NCI-H345 treated with DMSO at 0.1 percent for 48 hours (cell line): ENCODE results near the gene PEX14.
"Not testable (repeated sequence)": the region's sequence is repeated elsewhere in the genome, so short reads cannot be mapped to it uniquely, and the experiment has no call there.

Source experiments
- DNase-seq: peaks from one replicate; lab custom pipeline; 2025; ENCODE audit not compliant: unreplicated experiment; lab: John Stamatoyannopoulos, UW

PEX14 gene

GRCh38 chr1:10494418-10494753, 19.6 kb downstream of the PEX14 start:
- DNase-seq: no peak

- peak; percentile 37 for DNase-seq
These were observed 20.2 kb downstream of the PEX14 start for GRCh38 chr1:10494754-10495474.

GRCh38 chr1:10495475-10495817, 20.7 kb downstream of the PEX14 start:
- no peak for DNase-seq

- DNase-seq: no peak
These were observed 21.2 kb downstream of the PEX14 start for GRCh38 chr1:10495952-10496351.

GRCh38 chr1:10497109-10497508, 22.4 kb downstream of the PEX14 start:
- no peak for DNase-seq

GRCh38 chr1:10498231-10498630, 23.5 kb downstream of the PEX14 start:
- DNase-seq: no peak

- DNase-seq: no peak
These were observed 27.5 kb downstream of the PEX14 start for GRCh38 chr1:10502206-10502605.

GRCh38 chr1:10504249-10504648, 29.5 kb downstream of the PEX14 start:
- no peak for DNase-seq

- DNase-seq: not testable (repeated sequence)
These were observed 31.4 kb downstream of the PEX14 start for GRCh38 chr1:10506046-10506676.

- no peak for DNase-seq
These were observed 31.9 kb downstream of the PEX14 start for GRCh38 chr1:10506677-10507047.

- DNase-seq: peak; percentile 90
These were observed 32.5 kb downstream of the PEX14 start for GRCh38 chr1:10507111-10507879.

- DNase-seq: peak; percentile 80
These were observed 33.8 kb downstream of the PEX14 start for GRCh38 chr1:10508511-10508951.

- DNase-seq: no peak
These were observed 35.2 kb downstream of the PEX14 start for GRCh38 chr1:10509809-10510509.

GRCh38 chr1:10510520-10511493, 36.1 kb downstream of the PEX14 start:
- DNase-seq: no peak

- no peak for DNase-seq
These were observed 36.7 kb downstream of the PEX14 start for GRCh38 chr1:10511494-10511885.

- no peak for DNase-seq
These were observed 38.4 kb downstream of the PEX14 start for GRCh38 chr1:10513199-10513598.

- peak; percentile 47 for DNase-seq
These were observed 39.9 kb downstream of the PEX14 start for GRCh38 chr1:10514490-10515235.

GRCh38 chr1:10515301-10515975, 40.7 kb downstream of the PEX14 start:
- DNase-seq: no peak
